Astrocyte (in vitro differentiated cells and primary cell): ENCODE results near the gene KLHDC9. TPM values are rescaled to one million over a fixed set of nuclear protein-coding genes. Genes with fewer than 3 reads are reported as not detected.

Experiments
- DNase-seq: peaks from one replicate; pipeline ENCODE4 v3.0.0-alpha.2; 2010; ENCODE audit warnings: low read depth
- FAIRE-seq: peaks from 2 replicates; lab custom pipeline; 2011; peaks lifted over from hg19 to GRCh38; lab: Jason Lieb, UNC
- H2AFZ ChIP-seq: 2 replicates; pipeline ENCODE4 v1.6.0; 2012; ENCODE audit warnings: low read depth, low read length, inconsistent platforms
- H3K27ac ChIP-seq: 2 replicates; pipeline ENCODE4 v1.5.1; 2011; ENCODE audit warnings: low read depth, low read length, inconsistent platforms
- H3K27me3 ChIP-seq: 2 replicates; pipeline ENCODE4 v1.6.0; 2011; ENCODE audit warnings: low read length, inconsistent platforms; ENCODE audit not compliant: insufficient read depth
- H3K36me3 ChIP-seq: 2 replicates; pipeline ENCODE4 v1.5.1; 2011; ENCODE audit warnings: low read length, inconsistent platforms; ENCODE audit not compliant: insufficient read depth
- H3K4me1 ChIP-seq: 2 replicates; pipeline ENCODE4 v1.5.1; 2011; ENCODE audit warnings: low read length, inconsistent platforms; ENCODE audit not compliant: insufficient read depth
- H3K4me2 ChIP-seq: 2 replicates; pipeline ENCODE4 v1.6.0; 2012; ENCODE audit warnings: low read length, inconsistent platforms
- H3K4me3 ChIP-seq: 2 replicates; pipeline ENCODE4 v1.5.1; 2011; ENCODE audit warnings: low read depth, mild to moderate bottlenecking, low read length, inconsistent platforms; ENCODE audit not compliant: insufficient read depth
- H3K79me2 ChIP-seq: 2 replicates; pipeline ENCODE4 v1.6.0; 2012; ENCODE audit warnings: mild to moderate bottlenecking, low read length, inconsistent platforms; ENCODE audit not compliant: insufficient read depth
- H3K9ac ChIP-seq: 2 replicates; pipeline ENCODE4 v1.6.0; 2012; ENCODE audit warnings: mild to moderate bottlenecking, low read length, inconsistent platforms
- H3K9me3 ChIP-seq: 2 replicates; pipeline ENCODE4 v1.5.1; 2012; ENCODE audit warnings: low read depth, mild to moderate bottlenecking, low read length, inconsistent platforms; ENCODE audit not compliant: insufficient read depth
- H4K20me1 ChIP-seq: 2 replicates; pipeline ENCODE4 v1.6.0; 2012; ENCODE audit warnings: low read length, inconsistent platforms; ENCODE audit not compliant: insufficient read depth
- H3K27ac Mint-ChIP-seq: one replicate; pipeline ENCODE4 v1.8.0; 2021; ENCODE audit warnings: mild to moderate bottlenecking, mixed read lengths; ENCODE audit not compliant: unreplicated experiment
- H3K27me3 Mint-ChIP-seq: one replicate; pipeline ENCODE4 v1.8.0; 2021; ENCODE audit warnings: low read depth, mixed read lengths; ENCODE audit not compliant: unreplicated experiment
- H3K36me3 Mint-ChIP-seq: one replicate; pipeline ENCODE4 v1.8.0; 2021; ENCODE audit warnings: low read depth, mixed read lengths; ENCODE audit not compliant: unreplicated experiment
- H3K4me1 Mint-ChIP-seq: one replicate; pipeline ENCODE4 v1.8.0; 2021; ENCODE audit warnings: low read depth, mixed read lengths; ENCODE audit not compliant: unreplicated experiment
- H3K4me3 Mint-ChIP-seq: one replicate; pipeline ENCODE4 v1.8.0; 2021; ENCODE audit warnings: mild to moderate bottlenecking, moderate library complexity, mixed read lengths; ENCODE audit not compliant: unreplicated experiment
- H3K9me3 Mint-ChIP-seq: one replicate; pipeline ENCODE4 v1.8.0; 2021; ENCODE audit warnings: mild to moderate bottlenecking, mixed read lengths; ENCODE audit not compliant: unreplicated experiment
- EZH2 ChIP-seq: IDR thresholded peaks from 2 replicates; pipeline ENCODE4 v1.6.1; 2012; ENCODE audit warnings: mild to moderate bottlenecking, low read length, inconsistent platforms; ENCODE audit not compliant: insufficient read depth
- total RNA-seq: library from RNA; stranded (reverse); gene quantifications from 2 replicates; pipeline ENCODE4 v1.2.1, GENCODE V29; 2021
- TF ChIP-seq, protein P1 (sequence below): IDR thresholded peaks from 2 replicates; pipeline ENCODE4 v1.5.1; 2011; ENCODE audit warnings: low read depth, mild to moderate bottlenecking, inconsistent platforms, low read length, moderate library complexity; ENCODE audit not compliant: insufficient read depth

Gene KLHDC9
- total RNA-seq, 1 donor from 2014 or later, result 1.5 TPM

DNA sequence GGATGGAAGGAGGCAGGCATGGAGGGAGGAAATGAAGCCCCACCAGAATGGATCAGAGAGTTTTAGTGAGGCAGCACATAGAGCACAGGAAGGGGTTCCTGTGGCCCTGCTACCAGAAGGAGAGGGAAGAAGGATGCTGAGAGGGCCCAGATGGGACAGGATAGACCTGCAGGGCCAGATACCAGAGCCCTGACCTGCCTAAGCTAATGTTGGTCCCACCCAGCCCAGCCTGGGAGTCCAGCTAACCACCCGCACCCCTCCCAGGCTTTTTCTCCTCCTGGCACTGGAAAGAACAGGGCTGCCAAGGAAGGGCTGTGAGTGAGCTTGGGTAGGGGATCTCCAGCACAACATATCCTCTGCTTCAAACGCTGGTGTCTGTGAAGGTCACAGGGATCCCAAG is 15.7 kb upstream of the KLHDC9 start:
- Histone ChIP-seq H3K4me1 (peaks cover 35% of the 10 kb centered on the region), H3K4me3 (no peak overlapping the region), H3K27me3 (no peaks in the 10 kb centered on the region), H2AFZ (no peak overlapping the region), H3K27ac (no peak overlapping the region), H3K9me3 (no peaks in the 10 kb centered on the region), H4K20me1 (no peaks in the 10 kb centered on the region), H3K36me3 (no peaks in the 10 kb centered on the region), H3K79me2 (no peaks in the 10 kb centered on the region), H3K9ac (no peak overlapping the region), H3K4me2 (no peak overlapping the region)
- peaks cover 55% of the 10 kb centered on the region for H3K4me1 Mint-ChIP-seq
- TF ChIP-seq, protein P1, sequence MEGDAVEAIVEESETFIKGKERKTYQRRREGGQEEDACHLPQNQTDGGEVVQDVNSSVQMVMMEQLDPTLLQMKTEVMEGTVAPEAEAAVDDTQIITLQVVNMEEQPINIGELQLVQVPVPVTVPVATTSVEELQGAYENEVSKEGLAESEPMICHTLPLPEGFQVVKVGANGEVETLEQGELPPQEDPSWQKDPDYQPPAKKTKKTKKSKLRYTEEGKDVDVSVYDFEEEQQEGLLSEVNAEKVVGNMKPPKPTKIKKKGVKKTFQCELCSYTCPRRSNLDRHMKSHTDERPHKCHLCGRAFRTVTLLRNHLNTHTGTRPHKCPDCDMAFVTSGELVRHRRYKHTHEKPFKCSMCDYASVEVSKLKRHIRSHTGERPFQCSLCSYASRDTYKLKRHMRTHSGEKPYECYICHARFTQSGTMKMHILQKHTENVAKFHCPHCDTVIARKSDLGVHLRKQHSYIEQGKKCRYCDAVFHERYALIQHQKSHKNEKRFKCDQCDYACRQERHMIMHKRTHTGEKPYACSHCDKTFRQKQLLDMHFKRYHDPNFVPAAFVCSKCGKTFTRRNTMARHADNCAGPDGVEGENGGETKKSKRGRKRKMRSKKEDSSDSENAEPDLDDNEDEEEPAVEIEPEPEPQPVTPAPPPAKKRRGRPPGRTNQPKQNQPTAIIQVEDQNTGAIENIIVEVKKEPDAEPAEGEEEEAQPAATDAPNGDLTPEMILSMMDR, result no peak
- no peak for TF ChIP-seq EZH2
- peak overlapping the region; percentile 28 for H3K4me3 Mint-ChIP-seq
- H3K9me3 Mint-ChIP-seq, result peaks cover 4% of the 10 kb centered on the region
- FAIRE-seq, result no peak
- no peak for DNase-seq
- H3K27me3 Mint-ChIP-seq, result no peaks in the 10 kb centered on the region
- peak overlapping the region; percentile 89 for H3K27ac Mint-ChIP-seq
- no peaks in the 10 kb centered on the region for H3K36me3 Mint-ChIP-seq

- H3K27ac ChIP-seq, result peak overlapping the region; percentile 58
- peaks cover 4% of the 10 kb centered on the region for H3K9me3 Mint-ChIP-seq
- no peak for TF ChIP-seq EZH2
- TF ChIP-seq, protein P1, result no peak
- H3K27me3 Mint-ChIP-seq, result no peaks in the 10 kb centered on the region
- peak overlapping the region; percentile 89 for H3K27ac Mint-ChIP-seq
- no peaks in the 10 kb centered on the region for H3K27me3 ChIP-seq
- H3K4me3 Mint-ChIP-seq, result peak overlapping the region; percentile 28
- H3K4me1 Mint-ChIP-seq, result peaks cover 61% of the 10 kb centered on the region
- no peak overlapping the region for H3K4me3 ChIP-seq
- H3K79me2 ChIP-seq, result no peaks in the 10 kb centered on the region
- no peaks in the 10 kb centered on the region for H3K9me3 ChIP-seq
- peak; percentile 89 for DNase-seq
- H3K4me1 ChIP-seq, result peaks cover 35% of the 10 kb centered on the region
- peak overlapping the region; percentile 58 for H2AFZ ChIP-seq
- H3K4me2 ChIP-seq, result peak overlapping the region; percentile 55
- H3K9ac ChIP-seq, result peak overlapping the region; percentile 30
- no peaks in the 10 kb centered on the region for H3K36me3 Mint-ChIP-seq
- FAIRE-seq, result no peak
- no peaks in the 10 kb centered on the region for H3K36me3 ChIP-seq
- no peaks in the 10 kb centered on the region for H4K20me1 ChIP-seq
These were observed 15.0 kb upstream of the KLHDC9 start for GRCh38 chr1:161082996-161083747.
